GM18867 (cell line): ENCODE measurements around the gene UTP11.
"Not testable (repeated sequence)": the region's sequence is repeated elsewhere in the genome, so short reads cannot be mapped to it uniquely, and the experiment has no call there.

Source experiments
- ATAC-seq: cut with Tn5 transposase; IDR thresholded peaks from one replicate; pipeline ENCODE4 v1.9.1; 2021; ENCODE audit warnings: mild to moderate bottlenecking, moderate library complexity; ENCODE audit not compliant: unreplicated experiment

UTP11 gene

DNA sequence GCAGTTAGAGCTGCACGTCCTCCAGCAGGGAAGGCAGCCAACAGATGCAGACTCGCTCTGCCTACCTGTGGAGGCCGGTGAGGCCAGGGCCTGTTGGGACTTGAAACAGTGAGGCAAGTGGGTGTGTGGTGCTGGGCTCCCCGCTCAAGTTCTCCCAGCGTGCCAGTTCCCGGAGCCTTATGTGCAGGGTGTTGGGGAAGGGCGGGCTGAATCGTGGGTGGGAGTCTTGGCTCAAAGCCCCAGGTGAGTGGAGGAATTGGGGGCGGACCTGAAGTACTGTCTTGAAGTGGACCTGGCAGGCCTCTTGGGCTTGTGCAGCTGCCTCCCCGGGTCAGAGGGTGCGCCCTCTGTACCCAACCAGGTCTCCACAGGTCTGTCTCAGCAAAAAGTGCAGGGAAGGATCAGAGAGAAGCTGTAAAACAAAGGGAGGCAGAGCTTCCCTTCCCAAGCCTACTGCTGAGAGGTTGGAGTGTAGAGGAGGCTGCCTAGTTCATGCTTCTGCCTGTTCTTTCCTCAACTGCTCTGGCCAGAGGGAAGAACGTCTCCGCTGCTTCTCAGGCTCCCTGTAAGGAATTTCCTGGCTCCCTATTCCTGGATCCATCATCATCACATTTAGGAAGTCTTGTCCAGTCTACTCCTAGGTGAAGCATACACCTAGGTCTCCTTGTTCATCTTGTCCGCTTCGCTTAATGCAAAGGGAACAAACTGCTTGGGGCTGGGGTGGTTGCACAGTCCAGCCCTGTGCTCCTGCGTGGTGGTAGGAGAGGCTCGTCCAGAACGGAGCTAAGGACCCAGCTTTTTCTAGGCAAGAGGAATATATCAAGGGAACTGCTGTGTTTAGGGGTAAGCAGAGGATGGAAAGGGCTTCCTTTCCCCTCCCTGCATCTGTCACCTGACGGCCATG is 14.9 kb downstream of the UTP11 start:
- no peak for ATAC-seq

DNA sequence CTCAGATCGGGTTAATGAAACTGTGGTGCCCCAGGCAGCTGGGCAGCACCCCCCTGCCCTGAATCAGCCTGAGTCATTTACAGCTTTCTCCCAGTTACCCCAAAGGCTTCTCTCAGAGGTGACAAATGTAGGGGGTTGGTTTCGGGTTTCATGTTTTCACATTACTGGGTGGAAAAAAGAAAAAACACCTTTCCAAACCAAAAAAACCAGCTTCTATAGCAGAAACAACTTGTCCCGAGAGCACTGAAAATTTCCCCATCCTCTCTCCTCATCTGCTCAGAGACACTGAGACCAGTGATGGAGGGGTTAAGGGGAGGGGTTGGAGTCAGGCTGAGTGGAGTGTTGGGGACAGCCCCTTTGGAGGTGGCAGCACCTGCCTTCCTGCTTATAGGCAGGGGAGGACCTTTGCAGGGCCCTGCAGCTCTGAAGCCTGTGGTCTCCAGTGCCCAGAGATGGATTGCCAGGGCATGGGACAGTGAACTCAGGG is 15.6 kb downstream of the UTP11 start:
- peak; percentile 69 for ATAC-seq

DNA sequence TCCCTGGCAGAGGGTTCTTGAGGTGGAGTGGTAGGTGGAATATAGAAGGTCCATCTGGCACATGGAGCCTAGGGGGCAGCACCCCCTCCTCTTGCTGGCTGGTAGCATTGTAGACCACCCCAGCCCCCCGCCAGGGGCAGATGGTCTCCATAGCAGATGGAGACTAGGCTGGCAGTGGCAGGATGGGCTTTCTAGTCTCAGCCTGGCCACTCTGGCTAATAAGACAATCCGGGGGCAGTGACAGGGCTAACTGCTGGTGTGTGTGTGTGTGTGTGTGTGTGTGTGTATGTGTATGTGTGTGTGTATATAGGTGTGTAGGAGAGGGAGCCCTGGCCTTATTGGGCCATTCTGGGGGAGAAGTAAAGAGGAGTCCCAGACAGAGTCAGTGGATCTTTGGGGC is 16.1 kb downstream of the UTP11 start:
- no peak for ATAC-seq

DNA sequence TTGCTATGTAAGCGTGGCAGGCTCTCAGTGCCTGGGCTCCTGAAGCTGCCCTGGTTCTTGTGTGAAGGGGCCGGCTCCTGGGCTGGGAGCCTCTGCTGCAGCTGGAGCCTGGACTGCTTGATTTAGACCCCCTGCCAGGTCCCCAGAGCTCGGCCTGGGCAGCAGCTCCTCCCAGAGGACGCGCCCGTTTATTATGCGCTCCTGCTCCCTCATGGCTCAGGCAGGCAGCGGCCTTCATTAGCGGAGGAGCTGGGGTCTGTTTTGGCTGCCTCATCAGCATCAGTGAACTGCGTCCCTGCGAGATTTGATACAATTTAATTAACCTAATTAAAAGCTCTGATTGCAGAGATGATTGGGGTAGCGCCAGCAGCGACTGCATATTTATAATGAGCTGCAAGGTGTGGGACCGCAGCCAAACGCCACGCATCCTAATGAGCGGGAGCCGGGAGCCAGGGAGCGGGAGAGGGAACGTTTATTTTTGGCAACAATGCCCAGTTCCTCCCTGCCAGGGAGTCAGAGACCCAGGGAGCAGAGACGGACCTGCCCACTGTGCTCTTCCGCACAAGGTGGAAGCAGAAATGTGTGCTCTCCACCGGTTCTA is 16.6 kb downstream of the UTP11 start:
- no peak for ATAC-seq

DNA sequence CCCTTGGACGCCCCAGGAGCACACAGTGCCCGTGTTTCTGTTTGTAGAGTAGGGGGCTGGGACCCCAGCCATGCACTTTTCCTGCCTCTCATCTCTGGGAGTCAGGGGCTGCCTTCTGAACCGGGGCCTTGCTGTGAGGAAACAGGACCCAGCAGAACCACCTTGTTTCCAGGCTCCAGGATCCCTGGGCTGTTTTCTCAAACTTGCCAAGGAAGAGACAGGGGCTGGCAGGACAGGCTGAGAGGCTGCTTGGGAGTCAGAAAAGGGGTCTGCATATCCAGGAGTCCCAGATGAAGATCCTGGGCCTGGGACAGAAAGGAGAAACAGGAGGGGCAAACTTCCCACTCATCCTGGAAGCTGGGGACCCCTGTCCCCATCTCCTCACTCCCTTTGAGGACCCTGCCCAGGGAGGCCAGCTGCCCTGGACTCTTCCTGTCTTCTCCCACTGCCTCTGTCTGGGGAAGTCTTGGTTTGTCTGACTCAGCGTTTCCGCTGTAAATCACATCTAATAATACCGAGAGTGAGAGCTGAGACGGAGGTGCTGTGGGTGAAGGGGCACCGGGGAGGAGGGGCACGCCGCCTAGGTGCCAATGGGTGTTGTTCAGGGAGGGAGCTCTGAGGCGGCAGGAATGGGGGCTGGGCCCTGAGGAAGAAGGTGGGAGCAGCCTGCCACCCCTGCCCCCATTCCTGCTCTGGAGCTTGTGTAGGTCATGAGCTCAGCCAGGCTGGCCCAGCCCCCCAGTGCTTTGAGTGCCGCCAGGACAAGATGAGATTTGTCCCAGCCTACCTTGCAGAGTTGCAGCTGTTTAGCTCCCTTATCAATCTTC is 17.4 kb downstream of the UTP11 start:
- ATAC-seq: peak; percentile 53

DNA sequence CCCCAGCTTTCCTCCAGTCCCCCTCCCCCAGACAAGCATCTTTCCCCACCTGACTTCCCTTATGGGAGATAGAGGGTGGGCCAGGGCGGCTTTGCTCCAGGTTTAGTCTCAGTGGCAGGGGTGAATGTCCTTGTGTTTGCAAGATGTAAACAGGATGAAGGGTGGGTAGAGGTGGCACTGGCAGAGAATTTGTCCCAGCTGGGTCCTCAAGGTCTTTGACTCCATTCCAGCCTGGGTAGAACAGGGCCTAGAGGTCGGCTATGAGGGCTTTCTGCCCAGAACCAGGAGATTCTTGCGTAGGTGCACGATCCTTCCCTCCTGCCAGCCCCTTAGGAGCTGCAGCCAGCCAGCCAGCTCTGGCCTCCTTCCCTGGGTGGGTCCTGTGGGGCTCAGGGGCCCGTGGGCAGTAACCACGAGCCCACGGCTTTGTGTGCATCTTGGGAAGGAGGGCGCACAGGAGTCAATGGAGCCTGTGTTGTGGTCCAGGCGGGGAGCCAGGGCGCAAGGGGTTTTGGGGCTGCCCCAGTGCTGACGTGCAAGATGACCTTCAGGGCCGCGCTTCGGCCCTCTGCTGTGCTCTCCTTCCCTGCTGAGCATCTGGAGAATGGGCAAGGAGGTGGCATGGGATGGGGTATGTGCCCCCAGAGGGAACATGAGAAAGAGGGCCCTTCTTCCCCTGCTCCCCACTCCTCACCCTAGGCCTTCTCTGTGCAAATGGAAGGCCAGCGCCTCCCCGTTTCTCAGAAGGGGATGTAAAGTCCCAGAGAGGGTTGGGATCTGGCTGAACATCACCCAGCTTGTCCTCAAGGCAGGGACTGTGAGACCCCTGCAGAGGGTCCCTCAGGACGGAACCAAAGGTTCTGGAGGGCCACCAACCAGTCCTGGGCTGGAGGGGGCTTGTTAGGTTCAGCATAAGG is 18.3 kb downstream of the UTP11 start:
- no peak for ATAC-seq

DNA sequence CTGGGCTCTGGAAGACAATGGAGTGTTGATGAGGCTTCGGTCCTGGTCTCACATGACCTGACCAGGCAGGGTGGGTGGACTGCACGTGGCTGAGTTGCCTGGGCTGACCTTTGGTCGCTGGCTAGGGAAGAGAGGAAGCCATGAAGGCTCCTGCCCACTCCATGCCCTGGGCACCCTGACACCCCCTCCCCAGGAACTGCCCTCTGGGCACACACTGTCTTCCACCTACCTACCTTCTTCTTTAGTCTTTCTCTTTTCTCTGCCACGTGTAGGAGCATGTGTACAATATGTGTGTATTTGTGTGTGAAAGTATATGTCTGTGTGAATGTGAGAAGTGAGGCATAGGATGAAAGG is 19.0 kb downstream of the UTP11 start:
- ATAC-seq: no peak

DNA sequence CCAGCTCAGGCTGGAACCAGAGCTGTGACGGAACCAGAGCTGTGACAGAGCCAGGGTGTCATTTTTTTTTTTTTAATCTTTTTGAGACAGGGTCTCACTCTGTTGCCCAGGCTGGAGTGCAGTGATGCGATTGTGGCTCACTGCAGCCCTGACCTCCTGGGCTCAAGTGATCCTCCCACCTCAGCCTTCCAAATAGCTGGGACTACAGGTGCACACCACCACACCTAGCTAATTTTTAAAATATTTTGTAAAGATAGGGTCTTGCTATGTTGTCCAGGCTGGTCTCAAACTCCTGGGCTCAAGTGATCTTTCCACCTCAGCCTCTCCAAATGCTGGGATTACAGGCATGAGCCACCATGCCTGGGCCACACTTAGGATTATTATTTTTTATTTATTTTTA is 20.5 kb downstream of the UTP11 start:
- ATAC-seq: not testable (repeated sequence)

DNA sequence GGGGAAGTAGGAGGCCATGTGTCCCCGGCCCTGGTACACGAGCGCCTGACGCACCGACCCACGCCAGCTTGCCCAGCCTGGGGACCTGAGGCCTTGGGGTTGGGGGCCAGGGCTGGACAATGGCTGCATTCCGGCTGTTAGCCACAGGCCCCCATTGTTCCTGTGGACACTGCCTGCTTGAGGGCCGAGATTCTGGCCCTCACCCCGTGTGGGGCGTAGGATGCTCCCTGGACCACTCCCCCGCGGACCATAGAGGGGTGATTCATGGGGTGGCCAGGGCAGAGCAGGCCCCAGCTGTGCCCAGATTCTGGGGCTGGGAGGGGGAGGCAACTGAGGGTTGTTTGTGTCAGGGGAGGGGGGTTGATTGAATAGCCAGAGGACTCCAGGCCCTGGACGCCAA is 22.3 kb downstream of the UTP11 start:
- ATAC-seq: no peak

DNA sequence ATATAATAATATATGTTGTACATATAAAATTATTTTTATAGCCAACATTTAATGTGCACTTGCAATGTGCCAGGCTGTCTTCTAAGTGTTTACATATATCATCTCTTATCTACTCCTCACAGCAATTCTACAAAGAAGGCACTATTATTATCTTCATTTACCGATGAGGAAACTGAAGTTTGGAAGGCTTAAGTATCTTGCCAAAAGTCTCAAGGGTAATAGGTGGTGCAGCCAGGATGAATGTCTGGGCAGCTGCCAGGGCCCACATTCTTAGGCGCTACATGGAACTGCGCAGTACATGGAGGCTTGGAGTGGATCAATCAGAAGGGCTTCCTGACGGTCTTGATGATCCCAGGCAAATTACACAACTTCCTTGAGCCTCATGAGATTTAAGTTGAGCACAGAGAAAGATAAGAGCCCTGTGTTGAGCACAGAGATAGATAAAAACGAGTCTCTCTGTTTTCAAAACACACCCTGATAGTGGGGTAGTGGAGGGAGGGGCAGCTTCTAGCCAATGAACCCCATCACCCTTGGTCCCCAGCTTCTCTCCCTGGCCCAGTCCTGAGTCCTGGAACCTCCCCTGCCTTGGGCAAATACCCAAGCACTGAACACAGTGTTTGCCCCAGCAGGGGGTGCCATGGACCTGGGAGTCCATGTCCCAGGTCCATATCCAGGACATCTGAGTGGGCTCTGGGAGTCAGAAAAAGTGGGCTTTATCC is 24.8 kb downstream of the UTP11 start:
- no peak for ATAC-seq

DNA sequence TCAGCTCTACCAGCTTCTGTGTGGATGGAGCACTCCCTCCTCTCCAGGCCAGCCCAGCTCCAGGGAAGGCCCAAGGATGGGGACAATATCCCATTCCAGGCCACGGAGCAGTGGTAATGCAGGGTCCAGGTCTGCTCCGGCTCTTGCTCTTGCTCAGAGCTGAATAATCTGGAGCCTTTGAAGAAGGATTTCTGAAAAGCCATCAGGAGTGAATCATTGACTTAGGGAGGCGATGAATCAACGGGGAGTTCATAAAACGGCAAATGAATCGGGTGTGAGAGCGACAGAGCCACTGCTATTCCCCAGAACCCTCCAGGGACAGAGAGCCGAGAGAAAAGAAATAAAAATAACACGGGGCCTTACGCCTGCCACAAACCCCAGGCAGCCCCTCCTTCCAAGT is 26.3 kb downstream of the UTP11 start:
- ATAC-seq: no peak

DNA sequence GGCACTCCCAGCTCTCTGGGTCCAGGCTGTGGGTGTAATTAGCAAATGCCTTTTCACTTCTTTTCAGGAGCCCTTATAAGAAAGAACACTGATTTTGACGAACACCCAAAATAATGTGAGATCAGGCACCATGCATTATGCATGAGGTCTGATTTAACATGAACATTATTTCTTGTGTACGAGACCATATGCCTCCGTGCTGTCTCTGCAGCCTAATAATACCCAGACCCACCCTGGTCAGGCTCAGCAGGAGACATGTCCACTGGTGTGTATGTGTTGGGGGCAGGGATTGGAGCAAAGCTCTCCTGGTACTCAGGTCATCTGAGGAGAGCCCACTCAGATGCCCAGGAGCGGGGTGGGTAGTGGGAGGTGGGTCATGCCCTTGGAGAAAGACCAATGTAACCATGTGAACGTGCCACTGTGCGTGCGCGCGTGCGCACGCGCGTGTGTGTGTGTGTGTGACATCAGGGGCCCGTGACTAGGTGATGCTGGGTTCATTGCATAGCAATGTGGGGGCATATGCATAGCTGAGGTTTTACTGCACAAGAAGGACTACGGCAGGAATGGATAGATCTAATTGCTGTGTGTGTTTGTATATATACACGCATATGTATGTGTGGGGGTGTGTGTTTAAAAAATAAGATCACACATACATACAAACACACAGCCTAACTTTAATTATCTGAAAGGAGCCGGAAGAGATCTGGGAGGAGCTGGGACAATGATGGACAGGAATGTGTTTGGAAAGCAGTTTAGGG is 27.0 kb downstream of the UTP11 start:
- ATAC-seq: no peak

DNA sequence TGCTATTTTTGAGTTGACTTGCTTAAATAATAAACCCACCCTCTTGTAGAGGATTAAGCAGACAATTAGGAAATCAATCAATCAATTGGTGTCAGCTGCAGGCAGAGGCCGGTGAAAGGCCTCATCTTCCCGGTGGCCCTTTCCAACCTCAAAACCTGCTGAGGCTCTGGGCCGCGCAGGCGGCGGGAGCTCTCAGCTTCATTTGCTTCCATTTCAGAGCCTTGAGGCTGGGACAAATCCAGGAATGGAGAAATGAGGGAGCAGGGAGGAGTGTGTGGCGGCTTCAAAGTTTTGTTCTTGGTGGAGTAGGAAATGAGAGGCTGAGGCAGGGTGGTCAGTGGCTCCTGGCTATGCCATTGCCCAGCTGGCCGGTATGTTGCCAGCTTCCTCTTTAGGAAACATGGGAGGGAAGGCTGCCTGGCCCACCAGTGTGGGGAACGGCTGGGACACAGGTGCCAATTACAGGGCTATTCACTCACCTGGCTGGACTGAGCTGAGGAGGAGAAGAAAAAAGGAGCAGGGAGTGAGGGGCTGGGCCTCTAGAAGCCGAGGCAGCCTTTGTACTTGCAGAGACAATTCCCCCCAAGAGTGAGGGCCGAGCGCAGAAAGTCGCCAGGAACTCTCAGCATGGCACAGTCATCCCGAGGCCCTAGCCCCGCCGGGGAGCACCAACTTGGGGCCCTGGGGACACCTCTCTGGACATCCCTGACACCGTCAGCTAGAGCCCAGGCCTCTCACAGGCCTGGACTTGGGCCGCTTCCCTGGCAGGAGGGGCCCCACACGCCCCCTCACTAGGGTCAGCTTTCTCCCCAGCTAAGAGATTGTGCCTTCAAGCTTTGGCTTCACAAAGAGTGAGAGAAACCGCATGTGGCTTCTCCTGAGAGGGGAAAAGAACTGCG is 29.7 kb downstream of the UTP11 start:
- no peak for ATAC-seq

DNA sequence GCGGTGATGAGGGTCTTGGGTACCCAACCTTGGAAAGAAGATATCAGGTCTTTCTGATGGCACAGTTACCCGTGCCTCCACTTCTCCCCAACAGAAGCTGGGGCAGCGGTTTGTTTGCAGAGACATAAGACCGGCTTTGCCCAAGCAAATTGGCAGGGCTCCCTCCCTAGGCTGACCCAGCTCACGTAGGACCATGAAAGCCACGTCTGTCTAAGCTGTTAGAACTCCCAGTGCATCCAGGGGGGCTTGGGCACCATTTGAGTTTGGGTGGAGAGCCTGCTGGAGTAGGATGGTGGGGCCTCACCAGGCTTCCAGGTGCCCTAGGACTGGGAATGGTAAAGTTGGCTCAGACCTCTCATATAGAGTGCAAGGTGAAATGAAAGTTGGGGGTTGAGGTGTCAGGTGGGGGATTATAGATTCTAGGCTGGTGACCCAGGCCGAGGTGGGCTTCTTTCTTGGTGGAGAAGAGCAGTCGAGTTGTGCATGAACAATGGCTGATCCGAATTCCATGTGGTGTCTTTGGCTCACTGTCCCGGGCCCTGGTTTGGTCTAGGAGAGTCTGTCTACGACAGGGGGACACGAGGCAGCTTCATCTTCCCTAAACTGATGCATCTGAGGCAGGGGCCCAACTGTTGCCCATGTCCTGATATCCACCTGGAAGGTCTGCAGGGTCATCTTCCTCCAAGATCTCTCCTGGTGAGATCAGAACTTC is 30.7 kb downstream of the UTP11 start:
- no peak for ATAC-seq

DNA sequence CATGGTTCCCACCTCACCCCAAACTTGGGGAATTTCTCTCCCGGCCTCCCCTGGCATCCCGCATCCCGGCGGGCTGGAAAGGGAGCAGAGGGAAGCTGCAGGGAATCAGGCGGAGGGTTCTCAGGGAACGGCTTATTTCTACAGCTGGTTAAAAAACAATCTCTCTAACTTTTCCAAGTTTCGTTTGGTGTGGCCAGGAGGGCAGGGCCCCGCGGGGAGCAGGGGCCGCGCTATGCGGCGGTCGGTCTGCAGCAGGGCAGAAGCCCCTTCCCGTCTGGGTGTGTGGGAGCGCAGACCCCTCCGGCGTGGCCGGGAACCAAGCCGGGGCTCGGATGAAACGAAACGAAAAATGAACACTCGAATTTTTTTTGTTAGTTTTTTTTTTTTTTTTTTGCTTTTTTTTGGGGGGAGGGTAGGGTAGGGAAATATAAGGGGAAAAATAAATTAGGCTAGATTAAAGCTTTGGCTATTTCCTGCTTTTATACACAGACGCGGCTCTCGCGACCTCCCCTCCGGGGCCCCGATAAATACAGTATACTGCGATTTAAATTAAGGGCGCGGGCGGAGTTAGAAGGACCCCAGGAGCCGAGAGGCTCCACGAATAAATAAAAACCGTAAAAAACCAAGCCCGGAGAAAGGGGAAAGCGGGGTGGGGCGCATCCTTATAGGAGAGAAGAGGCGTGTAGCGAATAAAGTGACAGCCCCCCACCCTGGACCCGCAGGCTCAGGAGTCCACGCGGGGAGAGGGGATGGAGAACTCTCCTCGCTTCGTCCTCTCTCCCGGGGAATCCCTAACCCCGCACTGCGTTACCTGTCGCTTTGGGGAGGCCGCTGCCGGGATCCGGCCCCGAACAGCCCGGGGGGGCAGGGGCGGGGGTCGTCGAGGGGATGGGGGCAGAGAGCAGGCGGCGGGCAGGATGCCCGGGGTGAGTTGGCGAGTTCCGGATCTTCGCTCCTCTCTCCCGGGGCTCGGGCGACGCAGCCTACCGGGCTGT is 32.0 kb downstream of the UTP11 start:
- ATAC-seq: no peak
